Esophagus squamous epithelium (tissue), 5 donors: Measurements from ENCODE around the gene PPP1R2B. TPM values are rescaled to one million over a fixed set of nuclear protein-coding genes. Genes with fewer than 3 reads are reported as not detected.

Experiments used
- DNase-seq: peaks from one replicate; lab custom pipeline; 2025; lab: John Stamatoyannopoulos, UW
- H3K27ac ChIP-seq, 4 donors: fragments of 200-600 bp; sonication (generic); one replicate each; pipeline ENCODE4 v1.5.1; 2016 to 2019; ENCODE audit warnings: mild to moderate bottlenecking in 1 of 4
- H3K27me3 ChIP-seq, 4 donors: fragments of 200-600 bp; sonication (generic); 1 replicate in 3 of 4; 2 replicates in 1 of 4; pipeline versions ENCODE4 v1.5.1 to v1.6.0; 2017 to 2021; ENCODE audit warnings: antibody characterized with exemption in 1 of 4
- H3K36me3 ChIP-seq, 3 donors: fragments of 200-600 bp; sonication (generic); one replicate each; pipeline ENCODE4 v1.5.1; 2016 to 2019
- H3K4me1 ChIP-seq, 3 donors: fragments of 200-600 bp; sonication (generic); one replicate each; pipeline ENCODE4 v1.5.1; 2017 to 2019
- H3K4me3 ChIP-seq, 4 donors: fragments of 200-600 bp; sonication (generic); 1 replicate in 3 of 4; 2 replicates in 1 of 4; pipeline ENCODE4 v1.5.1; 2016 to 2019; ENCODE audit warnings: mild to moderate bottlenecking in 2 of 4, moderate library complexity in 1 of 4
- H3K9me3 ChIP-seq, 3 donors: fragments of 200-600 bp; sonication (generic); one replicate each; pipeline ENCODE4 v1.5.1; 2016 to 2019
- POLR2A ChIP-seq, 4 donors: fragments of 450-650 bp; IDR thresholded peaks; one replicate each; pipeline ENCODE4 v1.6.1; 2017; ENCODE audit warnings: antibody characterized with exemption in 4 of 4, mild to moderate bottlenecking in 4 of 4, moderate library complexity in 3 of 4
- WGBS, 2 donors: methylation state at CpG; one replicate each; pipeline ENCODE4 v1.1.5; 2018; 5-methylcytosine and 5-hydroxymethylcytosine counted together
- intact Hi-C: fragments of 100-400 bp; cut with DNase I; formaldehyde crosslinking; loops from one replicate; pipeline ENCODE4 v1.15.0; 2022
- total RNA-seq, 4 donors: library from RNA; depleted of rRNA; stranded (reverse); fragments of >200 nt; gene quantifications; one replicate each; pipeline ENCODE4 v1.1.0, GENCODE V29; 2016
- TF ChIP-seq, protein P1 (sequence below), 6 experiments: fragments of 450-650 bp in 4 of 6; fragments of 200-600 bp in 2 of 6; sonication (generic) in 2 of 6; IDR thresholded peaks; one replicate each; pipeline ENCODE4 v1.5.1; 2016 to 2019; ENCODE audit warnings: antibody characterized with exemption in 6 of 6, mild to moderate bottlenecking in 4 of 6, moderate library complexity in 4 of 6
- donor health status: DM: yes; HTN: yes; CAD: no.

PPP1R2B gene
- total RNA-seq, 4 donors from 2014 or later = 0.12 TPM; not detected in 3

DNA sequence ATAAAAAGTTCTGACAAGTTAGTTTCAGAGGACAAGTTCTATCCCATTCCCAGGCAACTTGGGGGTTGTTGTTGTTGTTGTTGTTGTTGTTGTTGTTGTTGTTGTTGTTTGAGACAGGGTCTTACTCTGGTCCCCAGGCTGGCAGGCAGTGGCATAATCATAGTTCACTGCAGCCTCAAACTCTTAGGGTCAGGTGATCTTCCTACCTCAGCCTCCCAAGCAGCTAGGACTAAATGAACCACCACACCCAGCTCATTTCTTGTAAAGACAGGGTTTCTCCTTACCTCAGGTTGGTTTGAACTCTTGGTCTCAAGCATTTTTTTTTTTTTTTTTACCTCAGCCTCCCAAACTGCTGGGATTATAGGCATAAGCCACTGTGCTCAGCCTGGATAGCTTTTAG, 15.3 kb downstream of the PPP1R2B start:
- H3K27ac ChIP-seq = no peak overlapping the region
- intact Hi-C loops = no loop called here
- H3K27me3 ChIP-seq = peaks cover 0 to 5% (median 0%) of the 10 kb centered on the region in 4 donors
- H3K4me1 ChIP-seq = no peaks in the 10 kb centered on the region
- H3K36me3 ChIP-seq = no peaks in the 10 kb centered on the region
- TF ChIP-seq, protein P1, sequence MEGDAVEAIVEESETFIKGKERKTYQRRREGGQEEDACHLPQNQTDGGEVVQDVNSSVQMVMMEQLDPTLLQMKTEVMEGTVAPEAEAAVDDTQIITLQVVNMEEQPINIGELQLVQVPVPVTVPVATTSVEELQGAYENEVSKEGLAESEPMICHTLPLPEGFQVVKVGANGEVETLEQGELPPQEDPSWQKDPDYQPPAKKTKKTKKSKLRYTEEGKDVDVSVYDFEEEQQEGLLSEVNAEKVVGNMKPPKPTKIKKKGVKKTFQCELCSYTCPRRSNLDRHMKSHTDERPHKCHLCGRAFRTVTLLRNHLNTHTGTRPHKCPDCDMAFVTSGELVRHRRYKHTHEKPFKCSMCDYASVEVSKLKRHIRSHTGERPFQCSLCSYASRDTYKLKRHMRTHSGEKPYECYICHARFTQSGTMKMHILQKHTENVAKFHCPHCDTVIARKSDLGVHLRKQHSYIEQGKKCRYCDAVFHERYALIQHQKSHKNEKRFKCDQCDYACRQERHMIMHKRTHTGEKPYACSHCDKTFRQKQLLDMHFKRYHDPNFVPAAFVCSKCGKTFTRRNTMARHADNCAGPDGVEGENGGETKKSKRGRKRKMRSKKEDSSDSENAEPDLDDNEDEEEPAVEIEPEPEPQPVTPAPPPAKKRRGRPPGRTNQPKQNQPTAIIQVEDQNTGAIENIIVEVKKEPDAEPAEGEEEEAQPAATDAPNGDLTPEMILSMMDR (IDR thresholded peaks at IDR 0.05) = no peak
- no peak for TF ChIP-seq POLR2A (IDR thresholded peaks at IDR 0.05)
- no peak overlapping the region for H3K4me3 ChIP-seq
- H3K9me3 ChIP-seq = no peaks in the 10 kb centered on the region
- no peak for DNase-seq

GRCh38 chr5:156870498-156870839, 20.4 kb downstream of the PPP1R2B start:
- Histone ChIP-seq H3K36me3 (no peaks in the 10 kb centered on the region), H3K4me1 (no peaks in the 10 kb centered on the region), H3K27ac (no peak overlapping the region), H3K27me3 (peaks cover 0 to 5% (median 0%) of the 10 kb centered on the region in 4 donors), H3K9me3 (no peaks in the 10 kb centered on the region), H3K4me3 (no peak overlapping the region)
- TF ChIP-seq POLR2A (IDR thresholded peaks at IDR 0.05) = no peak
- TF ChIP-seq, protein P1 (IDR thresholded peaks at IDR 0.05) = no peak
- intact Hi-C loops = no loop called here
- WGBS, 2 donors = 63 to 77% methylated on average over 1 of the region's 1 CpG
- DNase-seq = no peak

- no peaks in the 10 kb centered on the region for H3K27me3 ChIP-seq
- intact Hi-C loops = no loop called here
- 31 to 69% methylated on average over 1 of the region's 1 CpG for WGBS, 2 donors
- H3K27ac ChIP-seq = no peak overlapping the region
- H3K9me3 ChIP-seq = no peaks in the 10 kb centered on the region
- H3K4me1 ChIP-seq = no peaks in the 10 kb centered on the region
- DNase-seq = no peak
- H3K36me3 ChIP-seq = no peaks in the 10 kb centered on the region
- H3K4me3 ChIP-seq = no peak overlapping the region
- TF ChIP-seq, protein P1 (IDR thresholded peaks at IDR 0.05) = no peak
- TF ChIP-seq POLR2A (IDR thresholded peaks at IDR 0.05) = no peak
Measured at GRCh38 chr5:156871212-156871611, 21.1 kb downstream of the PPP1R2B start.

GRCh38 chr5:156879665-156880285, 29.7 kb downstream of the PPP1R2B start:
- no peaks in the 10 kb centered on the region for H3K27me3 ChIP-seq
- no peak overlapping the region for H3K27ac ChIP-seq
- H3K4me3 ChIP-seq = no peak overlapping the region
- TF ChIP-seq, protein P1 (IDR thresholded peaks at IDR 0.05) = no peak
- intact Hi-C loops = no loop called here
- H3K4me1 ChIP-seq = no peaks in the 10 kb centered on the region
- 60 to 63% methylated on average over 3 of the region's 3 CpGs for WGBS, 2 donors
- no peaks in the 10 kb centered on the region for H3K9me3 ChIP-seq
- no peak for DNase-seq
- H3K36me3 ChIP-seq = no peaks in the 10 kb centered on the region

DNA sequence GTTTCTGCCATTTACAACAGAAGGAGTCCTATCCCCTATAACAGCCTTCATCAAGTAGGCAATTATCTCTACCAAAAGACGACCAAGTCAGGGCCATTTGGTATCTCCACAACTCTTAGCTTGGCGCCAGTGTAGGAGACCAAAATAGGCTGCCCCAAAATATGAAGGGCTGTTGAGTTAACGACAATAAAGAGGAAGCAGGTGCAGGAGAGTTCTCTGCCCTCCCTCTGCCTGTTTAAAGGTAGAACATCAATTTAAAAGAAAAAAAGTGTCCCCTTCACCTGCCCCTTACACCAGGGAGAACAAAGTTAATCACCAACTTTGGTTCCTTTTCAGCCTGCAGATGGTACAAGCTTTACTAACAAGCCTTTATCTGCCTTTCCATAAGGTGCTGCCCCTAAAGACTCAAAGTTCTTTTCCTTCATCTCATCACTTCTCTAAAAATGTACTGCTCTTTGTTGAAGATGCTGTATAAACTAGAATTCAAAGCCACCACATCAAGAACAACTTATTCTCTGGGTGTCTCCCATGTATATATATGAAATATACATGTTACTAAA, 33.3 kb downstream of the PPP1R2B start:
- H3K4me3 ChIP-seq = no peak overlapping the region

More for the DNA sequence above, 33.3 kb downstream of the PPP1R2B start:
- 46 to 68% methylated on average over 3 of the region's 3 CpGs for WGBS, 2 donors
- H3K4me1 ChIP-seq = no peaks in the 10 kb centered on the region
- H3K27ac ChIP-seq = no peak overlapping the region
- DNase-seq = no peak
- TF ChIP-seq, protein P1 (IDR thresholded peaks at IDR 0.05) = no peak
- no peak for TF ChIP-seq POLR2A (IDR thresholded peaks at IDR 0.05)
- no peaks in the 10 kb centered on the region for H3K36me3 ChIP-seq
- H3K9me3 ChIP-seq = no peaks in the 10 kb centered on the region
- intact Hi-C loops = no loop called here
- no peaks in the 10 kb centered on the region for H3K27me3 ChIP-seq
